ENCODE measurements around the gene GMPPA.

The GMPPA gene

DNA sequence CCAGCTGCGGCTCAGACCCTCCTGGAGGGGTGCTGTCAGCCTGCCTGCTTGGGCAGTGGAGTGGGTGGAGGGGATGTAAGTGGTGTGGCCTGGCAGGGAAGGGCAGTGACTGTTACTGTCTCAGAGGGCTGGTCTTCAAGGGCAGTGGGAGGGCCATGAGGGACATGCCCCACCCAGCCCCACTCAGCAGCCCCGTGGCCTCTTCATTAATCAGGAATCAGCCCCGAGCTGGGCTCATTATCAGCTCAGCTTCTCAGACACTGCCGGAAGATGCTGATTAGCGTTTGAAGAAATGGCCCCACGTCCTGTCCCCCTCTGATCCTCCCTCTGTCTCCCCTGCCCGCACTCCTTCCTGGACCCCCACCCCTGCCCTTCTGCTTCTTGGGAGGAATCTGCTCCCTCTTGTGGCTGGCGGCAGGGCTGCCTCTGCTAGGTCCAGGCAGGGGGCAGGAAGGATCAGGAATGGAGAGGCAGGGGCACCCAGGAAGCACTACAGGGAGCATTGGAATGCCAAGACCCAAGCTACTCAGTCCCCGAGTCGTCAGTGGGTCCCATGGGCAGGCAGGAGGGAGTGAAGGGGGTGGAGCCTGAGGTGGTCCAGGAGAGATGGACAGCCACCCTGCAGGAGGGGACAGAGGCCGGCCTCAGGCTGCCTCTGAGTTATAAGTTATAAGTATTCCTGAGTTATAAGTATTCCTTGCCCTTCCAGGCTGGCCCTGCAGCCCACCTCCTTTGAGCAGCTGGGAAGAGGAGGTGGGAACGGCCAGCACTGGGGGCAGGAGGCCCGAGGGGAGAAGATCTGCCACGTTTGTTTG lies 22.6 kb downstream of the GMPPA start:
- TF ChIP-seq, protein P1, sequence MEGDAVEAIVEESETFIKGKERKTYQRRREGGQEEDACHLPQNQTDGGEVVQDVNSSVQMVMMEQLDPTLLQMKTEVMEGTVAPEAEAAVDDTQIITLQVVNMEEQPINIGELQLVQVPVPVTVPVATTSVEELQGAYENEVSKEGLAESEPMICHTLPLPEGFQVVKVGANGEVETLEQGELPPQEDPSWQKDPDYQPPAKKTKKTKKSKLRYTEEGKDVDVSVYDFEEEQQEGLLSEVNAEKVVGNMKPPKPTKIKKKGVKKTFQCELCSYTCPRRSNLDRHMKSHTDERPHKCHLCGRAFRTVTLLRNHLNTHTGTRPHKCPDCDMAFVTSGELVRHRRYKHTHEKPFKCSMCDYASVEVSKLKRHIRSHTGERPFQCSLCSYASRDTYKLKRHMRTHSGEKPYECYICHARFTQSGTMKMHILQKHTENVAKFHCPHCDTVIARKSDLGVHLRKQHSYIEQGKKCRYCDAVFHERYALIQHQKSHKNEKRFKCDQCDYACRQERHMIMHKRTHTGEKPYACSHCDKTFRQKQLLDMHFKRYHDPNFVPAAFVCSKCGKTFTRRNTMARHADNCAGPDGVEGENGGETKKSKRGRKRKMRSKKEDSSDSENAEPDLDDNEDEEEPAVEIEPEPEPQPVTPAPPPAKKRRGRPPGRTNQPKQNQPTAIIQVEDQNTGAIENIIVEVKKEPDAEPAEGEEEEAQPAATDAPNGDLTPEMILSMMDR (conservative IDR thresholded peaks at IDR 0.05), result peak; percentile 88
- H3K27ac ChIP-seq, result no peak overlapping the region

GRCh38 chr2:219522111-219523030 lies 23.7 kb downstream of the GMPPA start:
- no peak overlapping the region for H3K27ac ChIP-seq
- TF ChIP-seq, protein P1 (conservative IDR thresholded peaks at IDR 0.05), result no peak

DNA sequence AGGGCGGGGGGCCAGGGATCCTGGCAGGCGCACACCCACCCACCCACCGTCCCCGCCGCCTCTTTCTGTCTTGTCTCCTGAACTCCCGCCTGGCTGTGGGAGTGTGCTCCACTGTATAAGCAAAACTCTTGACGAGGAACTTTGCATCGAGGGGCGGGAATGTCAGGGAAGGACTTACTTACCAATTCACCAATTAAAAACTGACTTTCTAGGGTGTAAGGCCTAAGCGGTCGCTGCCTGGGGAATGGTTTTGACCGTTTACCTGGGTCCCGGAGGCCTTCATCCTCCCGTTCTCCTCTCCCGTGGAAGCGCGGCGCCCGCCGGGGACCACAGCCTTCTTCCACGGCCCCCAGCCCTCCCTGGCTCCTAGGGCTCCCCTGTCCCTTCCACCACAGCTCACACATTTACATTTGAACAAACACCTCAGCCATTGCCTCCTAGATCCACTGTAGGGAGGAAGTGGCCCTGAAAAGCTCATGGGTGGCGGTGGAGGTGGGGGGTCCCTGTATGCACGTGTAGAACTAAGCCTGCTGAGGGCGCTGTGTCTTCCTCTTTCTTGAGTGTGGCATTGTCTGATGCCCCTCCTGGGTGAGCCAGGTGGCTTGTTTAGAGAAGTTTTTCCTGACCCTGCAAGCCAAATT lies 24.5 kb downstream of the GMPPA start:
- TF ChIP-seq, protein P1 (conservative IDR thresholded peaks at IDR 0.05), result no peak
- no peak overlapping the region for H3K27ac ChIP-seq

DNA sequence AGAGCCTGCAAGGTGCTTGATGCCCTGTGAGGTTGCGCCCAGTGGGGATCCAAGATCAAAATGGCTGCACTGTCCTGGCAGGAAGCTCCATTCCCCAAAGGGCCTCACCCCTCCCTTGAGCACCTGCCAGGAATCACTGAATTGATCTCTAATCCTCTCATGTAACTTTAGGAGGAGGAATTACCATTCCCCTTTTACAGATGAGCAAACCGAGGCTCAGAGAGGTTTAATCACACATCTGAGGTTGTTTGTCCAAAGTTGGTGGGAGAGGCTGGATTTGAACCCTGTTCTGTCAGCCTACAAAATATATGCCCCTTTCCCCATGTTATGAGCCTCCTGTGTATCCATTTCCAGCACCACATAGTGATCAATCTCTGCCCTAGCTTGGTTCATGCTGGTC lies 26.1 kb downstream of the GMPPA start:
- H3K27ac ChIP-seq, result no peak overlapping the region
- TF ChIP-seq, protein P1 (conservative IDR thresholded peaks at IDR 0.05), result no peak

DNA sequence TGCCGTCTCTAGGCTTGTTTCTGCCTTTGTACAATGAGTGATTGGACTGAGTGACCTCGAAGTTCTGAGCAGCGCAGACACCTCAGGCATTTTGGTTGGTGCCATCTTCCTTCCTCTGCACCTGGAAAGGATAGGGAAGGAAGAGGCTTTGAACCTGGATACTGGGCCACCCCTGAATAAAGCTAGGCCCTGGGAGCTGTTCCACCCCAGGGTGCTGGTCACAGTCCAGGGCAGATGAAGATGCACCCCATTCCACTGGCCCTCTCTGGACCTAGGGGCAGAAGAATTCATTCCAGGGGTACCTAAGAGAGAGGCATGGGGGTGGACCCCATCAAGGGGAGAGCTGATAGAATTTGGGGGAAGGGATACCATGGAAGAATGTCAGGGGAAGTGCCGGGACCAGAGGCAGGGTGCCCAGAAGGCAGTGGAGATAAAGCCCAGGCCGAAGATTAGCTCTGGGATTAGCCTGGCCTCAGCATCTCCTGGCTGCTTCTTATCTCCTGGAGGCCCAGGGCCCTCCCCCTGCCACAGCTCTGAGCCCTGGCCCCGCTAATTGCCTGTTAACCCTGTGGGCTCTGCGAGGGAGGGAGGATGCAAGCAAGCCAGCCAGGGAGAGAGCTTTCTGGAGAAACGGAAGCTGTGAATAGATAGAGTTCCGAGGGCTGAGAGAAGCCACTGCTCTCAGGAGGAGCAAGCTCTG lies 27.0 kb downstream of the GMPPA start:
- no peak overlapping the region; the same call in 1 of the 2 replicates for H3K27ac ChIP-seq
- TF ChIP-seq, protein P1 (conservative IDR thresholded peaks at IDR 0.05), result no peak

DNA sequence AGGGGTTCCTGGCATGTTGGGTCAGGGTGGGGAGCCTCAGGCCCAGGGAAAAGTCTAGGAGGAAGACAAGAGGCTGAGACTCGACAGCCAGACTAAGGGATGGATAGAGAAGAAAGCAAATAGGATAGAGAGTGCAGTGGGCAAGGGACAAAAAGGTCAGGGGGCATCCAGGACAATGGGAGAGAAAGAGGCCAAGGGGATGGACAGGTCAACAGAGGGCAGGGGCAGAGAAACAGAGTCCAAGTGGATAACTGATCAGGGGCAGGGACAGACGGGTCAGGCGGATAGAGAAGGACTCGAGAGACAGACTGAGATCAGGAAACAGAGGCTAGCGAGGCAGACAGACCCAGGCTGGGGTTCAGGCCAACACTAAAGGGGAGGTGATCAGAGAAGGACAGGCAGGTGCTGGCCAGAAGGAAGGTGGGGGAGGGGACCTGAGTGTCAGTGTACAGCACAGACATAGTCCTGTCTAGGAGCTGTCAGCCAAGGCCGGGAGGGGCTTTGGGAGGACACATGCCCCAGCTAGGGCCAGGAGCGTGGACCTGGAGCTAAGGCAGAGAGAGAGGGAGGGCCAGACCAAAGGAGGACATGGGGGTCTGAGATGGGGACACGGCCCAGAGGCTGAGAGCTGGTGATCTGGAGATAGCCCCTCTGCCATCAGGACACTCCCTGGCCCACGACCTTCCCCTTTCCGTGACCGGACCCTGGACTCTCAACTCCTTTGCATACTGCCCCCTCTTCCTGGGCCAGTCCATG lies 27.8 kb downstream of the GMPPA start:
- TF ChIP-seq, protein P1 (conservative IDR thresholded peaks at IDR 0.05), result no peak
- peak overlapping the region; percentile 38; the same call in 1 of the 2 replicates for H3K27ac ChIP-seq
